GM18520 (cell line): ENCODE data around the gene GCNT2.
"Not testable (repeated sequence)": the region's sequence is repeated elsewhere in the genome, so short reads cannot be mapped to it uniquely, and the experiment has no call there.

ENCODE experiments used
- ATAC-seq: cut with Tn5 transposase; IDR thresholded peaks from one replicate; pipeline ENCODE4 v1.9.1; 2021; ENCODE audit not compliant: unreplicated experiment

The GCNT2 gene

DNA sequence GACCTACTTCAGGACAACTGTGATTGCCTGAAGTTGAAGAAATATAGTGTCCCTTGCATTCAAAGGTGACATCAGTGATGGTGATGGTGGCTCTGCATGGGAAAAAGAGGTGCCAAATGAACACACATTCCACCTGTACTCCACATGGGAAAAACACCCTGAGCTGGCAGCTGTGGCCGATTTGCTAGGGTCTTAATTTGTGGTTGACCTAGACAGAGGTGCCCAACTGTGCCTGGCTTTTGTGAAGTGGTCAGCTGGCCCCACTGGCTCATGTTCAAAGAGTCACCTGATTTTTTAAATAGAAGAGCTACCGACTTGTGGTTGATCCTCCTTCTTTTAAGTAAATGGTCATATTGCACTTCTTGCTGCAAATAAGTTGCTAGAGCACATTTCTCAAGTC is 7.6 kb upstream of the GCNT2 start:
- ATAC-seq: no peak

GRCh38 chr6:10514049-10514780 is 6.9 kb upstream of the GCNT2 start:
- no peak for ATAC-seq

DNA sequence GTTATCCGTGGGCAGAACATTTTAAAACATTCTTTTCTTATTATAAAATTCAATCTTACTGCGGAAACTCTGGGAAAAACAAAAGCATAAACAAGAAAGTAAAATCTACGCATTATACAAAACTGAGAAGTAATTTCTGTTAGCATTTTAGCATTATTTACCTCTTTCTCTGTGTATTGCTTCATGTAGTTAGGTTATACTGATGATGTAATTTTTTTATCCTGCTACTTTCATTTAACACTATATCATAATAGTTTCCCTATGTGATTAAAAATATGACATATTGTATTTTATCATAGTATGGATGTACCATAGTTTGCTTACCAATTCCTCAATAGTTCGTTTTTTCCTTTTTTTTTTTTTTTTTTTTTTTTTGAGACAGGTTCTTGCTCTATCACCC is 4.2 kb upstream of the GCNT2 start:
- no peak for ATAC-seq

- ATAC-seq: no peak
Measured at GRCh38 chr6:10518557-10519407, 2.4 kb upstream of the GCNT2 start.

DNA sequence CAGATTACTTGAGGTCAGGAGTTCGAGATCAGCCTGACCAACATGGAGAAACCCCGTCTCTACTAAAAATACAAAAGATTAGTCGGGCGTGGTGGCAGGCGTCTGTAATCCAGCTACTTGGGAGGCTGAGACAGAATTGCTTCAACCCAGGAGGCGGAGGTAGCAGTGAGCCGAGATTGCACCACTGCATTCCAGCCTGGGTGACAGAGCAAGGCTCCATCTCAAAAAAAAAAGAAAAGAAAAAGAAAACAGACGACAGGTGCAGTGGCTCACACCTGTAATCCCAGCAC is 1.8 kb upstream of the GCNT2 start:
- ATAC-seq: not testable (repeated sequence)

DNA sequence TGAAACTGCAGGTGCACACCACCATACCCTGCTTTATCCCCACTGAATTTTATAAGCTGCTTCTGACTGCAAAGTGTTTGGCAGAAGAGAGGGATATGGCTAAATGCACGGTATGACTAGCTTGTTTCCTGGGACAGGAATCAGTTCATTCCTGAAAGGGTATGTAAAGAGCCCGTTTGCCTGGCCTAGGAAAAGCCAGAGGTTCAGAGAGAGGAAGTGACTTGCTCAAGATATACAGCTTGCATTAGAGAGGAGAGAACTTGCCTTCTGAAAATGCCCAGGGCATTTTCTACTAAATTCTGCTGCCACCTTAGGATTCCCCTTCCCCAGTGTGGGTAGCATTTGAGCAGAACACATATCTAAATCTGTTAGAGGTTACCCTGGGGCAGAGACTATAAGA is 683 bp upstream of the GCNT2 start:
- ATAC-seq: no peak

DNA sequence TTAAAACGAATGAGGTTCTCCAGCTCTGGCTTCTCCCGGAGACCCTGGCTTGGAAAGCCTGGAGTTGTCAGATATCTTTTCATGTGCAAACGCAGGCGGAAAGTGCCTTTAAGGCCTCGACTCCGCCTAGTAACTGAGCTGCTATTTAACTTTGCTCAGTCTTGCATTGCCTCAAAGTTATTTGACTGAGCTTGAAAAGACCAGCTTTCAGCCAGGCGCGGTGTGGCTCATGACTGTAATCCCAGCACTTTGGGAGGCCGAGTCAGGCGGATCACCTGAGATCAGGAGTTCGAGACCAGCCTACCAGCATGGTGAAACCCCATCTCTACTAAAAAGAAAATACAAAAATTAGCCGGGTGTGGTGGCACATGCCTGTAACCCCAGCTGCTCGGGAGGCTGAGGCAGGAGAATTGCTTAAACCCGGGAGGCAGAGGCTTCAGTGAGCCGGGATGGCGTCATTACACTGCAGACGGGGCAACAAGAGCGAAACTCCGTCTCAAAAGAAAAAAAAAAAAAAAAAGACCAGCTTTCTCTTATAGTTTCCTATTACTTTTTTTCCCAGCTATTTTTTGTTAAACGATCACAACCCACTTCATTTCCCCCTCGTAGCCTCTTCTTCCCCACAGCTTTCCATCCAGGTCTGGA is 1.9 kb downstream of the GCNT2 start:
- no peak for ATAC-seq

DNA sequence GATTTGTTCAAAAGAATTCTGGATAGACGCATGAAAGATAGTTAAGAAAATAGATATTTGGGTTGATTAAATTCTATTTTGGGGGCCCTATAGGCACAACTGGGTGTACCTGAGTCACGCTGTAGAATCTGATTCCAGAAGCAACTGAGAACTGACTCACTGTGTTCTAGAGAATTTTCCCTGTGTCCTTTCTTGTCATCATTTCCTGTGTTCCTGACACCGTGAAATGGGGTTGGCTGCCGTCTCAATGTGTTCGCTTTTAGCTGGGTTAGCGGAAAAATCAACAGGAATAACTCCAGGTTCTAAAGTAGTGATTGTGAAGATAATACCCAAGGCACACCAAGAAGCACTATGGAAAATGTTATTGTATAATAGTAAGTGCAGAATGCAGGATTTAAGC is 5.0 kb downstream of the GCNT2 start:
- no peak for ATAC-seq

- ATAC-seq: peak; percentile 62
Measured at GRCh38 chr6:10528158-10528981, 7.2 kb downstream of the GCNT2 start.

DNA sequence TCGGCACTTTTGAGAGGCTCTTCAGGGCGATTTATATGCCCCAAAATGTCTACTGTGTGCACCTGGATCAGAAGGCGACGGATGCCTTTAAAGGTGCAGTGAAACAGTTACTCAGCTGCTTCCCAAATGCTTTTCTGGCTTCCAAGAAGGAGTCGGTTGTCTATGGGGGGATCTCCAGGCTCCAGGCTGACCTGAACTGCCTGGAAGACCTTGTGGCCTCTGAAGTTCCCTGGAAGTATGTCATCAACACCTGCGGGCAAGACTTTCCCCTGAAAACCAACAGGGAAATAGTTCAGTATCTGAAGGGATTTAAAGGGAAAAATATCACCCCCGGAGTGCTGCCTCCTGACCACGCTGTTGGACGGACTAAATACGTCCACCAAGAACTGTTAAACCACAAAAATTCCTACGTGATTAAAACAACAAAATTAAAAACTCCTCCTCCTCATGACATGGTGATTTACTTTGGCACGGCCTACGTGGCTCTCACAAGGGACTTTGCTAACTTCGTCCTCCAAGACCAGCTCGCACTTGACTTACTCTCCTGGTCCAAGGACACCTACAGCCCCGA is 8.2 kb downstream of the GCNT2 start:
- ATAC-seq: no peak

DNA sequence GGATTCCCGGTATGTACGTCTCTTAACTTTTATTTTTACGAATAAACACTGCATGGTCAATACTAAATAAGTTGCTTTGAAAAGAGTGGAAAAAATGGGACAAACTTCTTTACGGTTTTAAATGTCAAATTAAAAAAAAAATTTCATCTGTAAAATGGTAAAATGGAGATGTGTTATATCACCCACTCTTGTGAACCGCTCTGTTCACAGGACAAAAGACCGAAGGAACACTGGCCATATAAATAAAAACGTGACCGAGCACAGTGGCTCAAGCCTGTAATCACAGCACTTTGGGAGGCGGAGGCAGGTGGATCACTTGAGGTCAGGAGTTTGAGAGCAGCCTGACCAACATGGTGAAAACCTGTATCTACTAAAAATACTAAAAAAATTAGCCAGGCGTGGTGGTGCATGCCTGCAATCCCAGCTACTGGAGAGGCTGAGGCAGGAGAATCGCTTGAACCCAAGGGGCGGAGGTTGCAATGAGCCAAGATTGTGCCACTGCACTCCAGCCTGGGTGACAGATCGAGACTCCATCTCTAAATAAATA is 8.8 kb downstream of the GCNT2 start:
- not testable (repeated sequence) for ATAC-seq

- ATAC-seq: no peak
Measured at GRCh38 chr6:10531503-10531902, 10.4 kb downstream of the GCNT2 start.

DNA sequence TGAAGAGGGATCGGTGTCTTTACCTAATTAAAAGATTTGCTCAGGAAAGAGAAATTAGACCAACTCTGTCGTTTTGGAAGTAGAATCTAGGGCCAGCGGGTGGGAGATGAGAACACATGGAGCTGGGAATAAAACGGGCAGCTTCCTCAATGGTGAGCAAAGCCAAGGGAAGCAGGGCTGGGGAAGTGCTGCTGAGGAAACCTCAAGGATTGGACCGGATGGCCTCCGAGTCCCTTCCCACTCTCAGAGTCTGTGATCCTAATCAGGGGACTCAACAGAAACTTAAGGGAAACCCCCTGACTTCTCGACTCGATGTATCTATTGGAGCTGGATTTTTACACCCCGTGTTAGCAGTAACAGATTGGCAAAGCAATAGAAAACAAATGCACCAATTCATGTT is 10.8 kb downstream of the GCNT2 start:
- no peak for ATAC-seq

- ATAC-seq: no peak
Measured at GRCh38 chr6:10532392-10532791, 11.2 kb downstream of the GCNT2 start.

DNA sequence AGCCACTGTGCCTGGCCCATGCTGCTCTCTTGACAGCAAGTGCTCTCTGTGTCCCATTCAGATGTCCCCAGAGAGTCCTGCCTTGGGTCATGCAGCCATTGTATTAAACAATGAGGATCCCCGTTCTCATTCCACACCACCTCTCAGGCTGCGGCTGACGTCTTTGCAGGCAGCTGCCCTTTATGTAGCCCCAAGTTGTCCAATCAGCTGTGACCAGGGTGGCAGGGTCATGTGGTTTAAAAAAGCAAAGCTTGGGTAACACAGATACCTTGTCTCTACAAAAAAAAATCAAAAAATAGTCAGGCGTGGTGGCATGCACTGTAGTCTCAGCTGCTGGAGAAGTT is 13.2 kb downstream of the GCNT2 start:
- ATAC-seq: peak; percentile 11

GRCh38 chr6:10535193-10535592 is 14.0 kb downstream of the GCNT2 start:
- no peak for ATAC-seq

DNA sequence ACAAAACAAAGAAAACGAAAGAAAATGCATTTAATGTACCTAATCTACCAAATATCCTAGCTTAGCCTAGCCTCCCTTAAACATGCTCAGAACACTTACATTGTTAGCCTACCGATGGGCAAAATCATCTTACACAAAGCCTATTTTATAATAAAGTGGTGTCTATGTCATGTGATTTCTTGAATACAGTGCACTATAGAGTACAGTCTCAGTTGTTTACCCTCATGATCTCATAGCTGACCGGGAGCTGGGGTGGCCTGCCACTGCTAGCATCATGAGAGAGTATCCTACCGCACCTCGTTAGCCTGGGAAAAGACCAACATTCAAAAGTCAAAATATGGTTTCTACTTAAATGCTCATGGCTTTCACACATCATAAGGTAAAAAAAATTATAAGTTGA is 16.6 kb downstream of the GCNT2 start:
- no peak for ATAC-seq

GRCh38 chr6:10540073-10540746 is 19.1 kb downstream of the GCNT2 start:
- ATAC-seq: no peak

DNA sequence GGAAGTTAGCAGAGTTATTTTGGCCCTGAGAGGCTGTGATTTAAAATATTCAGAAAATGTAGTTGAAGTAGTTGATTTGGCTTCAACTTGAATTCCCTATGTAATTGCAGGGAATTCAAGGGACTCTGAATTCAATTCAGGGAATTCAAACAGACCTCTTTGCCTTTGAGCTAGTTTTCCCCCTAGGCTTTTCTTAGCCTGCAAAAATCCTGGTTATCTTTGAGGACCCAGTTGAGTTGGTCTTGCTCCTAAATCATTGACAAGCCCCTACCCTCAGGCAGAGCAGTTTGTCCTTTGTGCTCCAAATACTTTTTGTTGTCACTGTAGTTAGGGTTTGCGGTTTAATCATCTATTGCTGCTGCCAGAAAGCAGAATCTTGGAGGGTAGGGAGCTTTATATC is 20.4 kb downstream of the GCNT2 start:
- ATAC-seq: no peak

- ATAC-seq: no peak
Measured at GRCh38 chr6:10542213-10542612, 21.1 kb downstream of the GCNT2 start.
